Mesenchymal stem cell (in vitro differentiated cells and primary cell): Measurements from ENCODE around the gene SLC16A3.

Experiments used
- DNase-seq: peaks from one replicate; pipeline ENCODE4 v3.0.0-alpha.2; 2013
- H2AFZ ChIP-seq: one replicate; pipeline ENCODE4 v1.6.1; 2013; ENCODE audit warnings: low read depth, mild to moderate bottlenecking, control low read depth, inconsistent platforms, low read length, moderate library complexity
- H2AK5ac ChIP-seq: 2 replicates; pipeline ENCODE4 v1.6.1; 2013; ENCODE audit warnings: low read length, moderate library complexity, mild to moderate bottlenecking, inconsistent platforms; ENCODE audit not compliant: severe bottlenecking
- H2BK120ac ChIP-seq: one replicate; pipeline ENCODE4 v1.6.1; 2013; ENCODE audit warnings: low read depth, mild to moderate bottlenecking, inconsistent platforms, low read length, moderate library complexity
- H2BK12ac ChIP-seq, 2 experiments: one replicate each; pipeline ENCODE4 v1.6.1; 2013; ENCODE audit warnings: inconsistent platforms in 2 of 2, low read length in 2 of 2, mild to moderate bottlenecking in 2 of 2, moderate library complexity in 2 of 2, control low read depth in 1 of 2
- H2BK15ac ChIP-seq: one replicate; pipeline ENCODE4 v1.6.1; 2013; ENCODE audit warnings: mild to moderate bottlenecking, low read depth, inconsistent platforms; ENCODE audit not compliant: poor library complexity, severe bottlenecking
- H2BK5ac ChIP-seq: 2 replicates; pipeline ENCODE4 v1.6.1; 2013; ENCODE audit warnings: low read depth, mild to moderate bottlenecking, low read length, control low read depth, inconsistent platforms; ENCODE audit not compliant: poor library complexity, severe bottlenecking
- H3K14ac ChIP-seq, 2 experiments: one replicate each; pipeline ENCODE4 v1.6.1; 2013; ENCODE audit warnings: inconsistent platforms in 2 of 2, low read length in 2 of 2, control low read depth in 1 of 2, mild to moderate bottlenecking in 1 of 2, moderate library complexity in 1 of 2
- H3K18ac ChIP-seq, 2 experiments: one replicate each; pipeline ENCODE4 v1.6.1; 2013; ENCODE audit warnings: inconsistent platforms in 2 of 2, low read length in 2 of 2, control low read depth in 1 of 2, low read depth in 1 of 2, mild to moderate bottlenecking in 1 of 2
- H3K23ac ChIP-seq, 2 experiments: one replicate each; pipeline ENCODE4 v1.6.1; 2013; ENCODE audit warnings: inconsistent platforms in 2 of 2, low read length in 2 of 2, mild to moderate bottlenecking in 2 of 2, moderate library complexity in 2 of 2, control low read depth in 1 of 2
- H3K27ac ChIP-seq: 2 replicates; pipeline ENCODE4 v1.5.1; 2013; ENCODE audit warnings: mild to moderate bottlenecking, moderate library complexity, low read length, control low read depth, inconsistent platforms; ENCODE audit not compliant: poor library complexity, severe bottlenecking
- H3K27me3 ChIP-seq, 2 experiments: 2 replicates each; pipeline versions ENCODE4 v1.6.1 to v1.7.0; 2013; ENCODE audit warnings: low read length in 2 of 2, mild to moderate bottlenecking in 2 of 2, moderate library complexity in 2 of 2, control low read depth in 1 of 2, inconsistent platforms in 1 of 2; ENCODE audit not compliant: control insufficient read depth in 1 of 2, insufficient read depth in 1 of 2
- H3K36me3 ChIP-seq, 2 experiments: 2 replicates each; pipeline versions ENCODE4 v1.6.1 to v1.7.0; 2013; ENCODE audit warnings: low read length in 2 of 2, control low read depth in 1 of 2, inconsistent platforms in 1 of 2, low read depth in 1 of 2, mild to moderate bottlenecking in 1 of 2; ENCODE audit not compliant: insufficient read depth in 2 of 2, control insufficient read depth in 1 of 2
- H3K4ac ChIP-seq, 2 experiments: one replicate each; pipeline ENCODE4 v1.6.1; 2013; ENCODE audit warnings: inconsistent platforms in 2 of 2, low read length in 2 of 2, mild to moderate bottlenecking in 2 of 2, moderate library complexity in 2 of 2, control low read depth in 1 of 2, low read depth in 1 of 2
- H3K4me1 ChIP-seq: 2 replicates; pipeline ENCODE4 v1.6.1; 2013; ENCODE audit warnings: low read depth, low read length, control low read depth; ENCODE audit not compliant: control insufficient read depth, insufficient read depth
- H3K4me2 ChIP-seq: 2 replicates; pipeline ENCODE4 v1.6.1; 2013; ENCODE audit warnings: low read length, mild to moderate bottlenecking, inconsistent platforms; ENCODE audit not compliant: poor library complexity, severe bottlenecking
- H3K4me3 ChIP-seq, 2 experiments: 2 replicates each; pipeline versions ENCODE4 v1.5.1 to v1.7.0; 2013; ENCODE audit warnings: low read length in 2 of 2, mild to moderate bottlenecking in 2 of 2, control low read depth in 1 of 2, low read depth in 1 of 2; ENCODE audit not compliant: insufficient read depth in 1 of 2
- H3K79me1 ChIP-seq: replicated peaks from 2 replicates; pipeline ENCODE4 v1.6.1; 2013; ENCODE audit warnings: mild to moderate bottlenecking, control low read depth, low read length, inconsistent platforms; ENCODE audit not compliant: poor library complexity, severe bottlenecking
- H3K9ac ChIP-seq: 2 replicates; pipeline ENCODE4 v1.7.0; 2013; ENCODE audit warnings: mild to moderate bottlenecking, low read length, moderate library complexity
- H3K9me3 ChIP-seq: 2 replicates; pipeline ENCODE4 v1.7.0; 2013; ENCODE audit warnings: mild to moderate bottlenecking, low read length; ENCODE audit not compliant: control insufficient read depth
- H4K8ac ChIP-seq: one replicate; pipeline ENCODE4 v1.6.1; 2013; ENCODE audit warnings: inconsistent platforms, mild to moderate bottlenecking, low read length, moderate library complexity
- H4K91ac ChIP-seq: one replicate; pipeline ENCODE4 v1.6.1; 2013; ENCODE audit warnings: mild to moderate bottlenecking, low read length, inconsistent platforms
- WGBS: methylation state at CpG from one replicate; pipeline ENCODE4 v1.1.7; 2013; ENCODE audit warnings: mixed read lengths; 5-methylcytosine and 5-hydroxymethylcytosine counted together

The SLC16A3 gene

DNA sequence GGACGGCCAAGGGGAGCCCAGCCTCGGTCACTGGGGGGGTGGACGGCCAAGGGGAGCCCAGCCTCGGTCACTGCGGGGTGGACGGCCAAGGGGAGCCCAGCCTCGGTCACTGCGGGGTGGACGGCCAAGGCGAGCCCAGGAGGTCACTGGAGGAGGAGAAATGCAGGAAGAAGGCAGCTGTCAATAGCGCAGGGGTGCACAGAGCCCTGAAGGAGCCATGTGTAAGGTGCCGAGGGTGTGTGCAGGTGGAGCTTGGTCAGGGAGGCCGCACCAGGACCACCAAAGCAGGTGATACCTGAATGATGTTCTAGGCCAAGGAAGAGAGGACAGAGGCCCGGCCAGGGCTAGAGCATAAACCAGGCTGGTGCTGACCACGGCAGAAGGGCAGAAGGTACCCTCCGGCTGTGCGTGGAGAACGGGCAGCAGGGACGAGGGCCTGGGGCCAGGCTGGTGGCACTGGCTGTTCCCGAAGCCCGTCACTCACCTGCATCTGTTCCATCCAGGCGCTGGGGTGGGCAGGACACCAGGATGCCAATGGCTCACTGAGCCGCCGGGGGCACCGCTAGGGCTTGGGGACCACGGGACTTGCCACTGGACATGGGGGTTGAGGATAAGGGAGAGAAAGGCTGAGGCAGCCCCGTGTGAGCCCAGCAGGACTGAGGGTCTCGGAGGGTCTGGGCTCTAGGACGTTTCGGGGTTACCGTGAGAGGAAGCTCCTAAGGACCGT, 10.3 kb upstream of the SLC16A3 start:
- Histone ChIP-seq H3K9ac (no peak overlapping the region), H3K27ac (no peak overlapping the region), H3K18ac (peak overlapping the region; percentile 90), H2BK5ac (peak overlapping the region; percentile 24), H2BK15ac (peak overlapping the region; percentile 66), H3K23ac (no peak overlapping the region), H3K27me3 (no peaks in the 10 kb centered on the region), H3K4me2 (no peak overlapping the region), H3K14ac (peak overlapping the region in 1 of 2 experiments; percentile 87), H3K79me1 (peaks cover 8% of the 10 kb centered on the region), H2AFZ (no peak overlapping the region), H4K91ac (peak overlapping the region; percentile 91), H3K9me3 (no peaks in the 10 kb centered on the region), H4K8ac (peak overlapping the region; percentile 92), H2AK5ac (peak overlapping the region; percentile 95), H2BK12ac (peak overlapping the region; percentile 95 to 100), H2BK120ac (peak overlapping the region; percentile 97), H3K4ac (peak overlapping the region; percentile 69 to 100), H3K4me1 (peaks cover 52% of the 10 kb centered on the region), H3K36me3 (peaks cover 0 to 2% of the 10 kb centered on the region in 2 experiments), H3K4me3 (no peak overlapping the region)
- WGBS: 95% methylated on average over 32 of the region's 32 CpGs
- no peak for DNase-seq

DNA sequence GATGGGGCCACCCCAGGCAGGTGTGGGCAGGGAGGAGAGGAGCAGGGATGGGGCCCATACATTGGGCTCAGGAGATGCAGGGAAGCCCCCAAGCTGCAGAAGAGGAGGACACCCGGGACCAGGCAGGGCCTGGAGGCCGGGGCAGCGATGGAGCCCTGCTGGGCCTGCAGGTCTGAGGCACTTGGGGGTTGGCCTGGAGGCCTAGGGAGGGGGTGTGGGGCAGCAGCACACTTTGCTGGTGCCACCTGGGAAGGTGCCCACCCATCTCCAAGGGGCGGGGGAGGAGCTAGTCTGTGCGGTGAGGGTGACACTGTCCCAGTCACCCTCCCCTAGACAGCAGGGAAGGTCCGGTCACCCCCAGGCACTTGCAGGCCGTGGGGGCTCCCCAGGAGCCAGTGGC, 9.8 kb upstream of the SLC16A3 start:
- Histone ChIP-seq H2AK5ac (peak overlapping the region; percentile 95), H2BK15ac (peak overlapping the region; percentile 66), H3K4me3 (no peak overlapping the region), H3K23ac (no peak overlapping the region), H3K9me3 (no peaks in the 10 kb centered on the region), H3K27me3 (no peaks in the 10 kb centered on the region), H3K9ac (no peak overlapping the region), H3K79me1 (peaks cover 8% of the 10 kb centered on the region), H3K4me2 (no peak overlapping the region), H3K4ac (peak overlapping the region; percentile 69 to 100), H3K18ac (peak overlapping the region; percentile 90), H2BK12ac (peak overlapping the region; percentile 95 to 100), H3K36me3 (peaks cover 0 to 2% of the 10 kb centered on the region in 2 experiments), H3K27ac (no peak overlapping the region), H4K91ac (peak overlapping the region; percentile 91), H3K4me1 (peaks cover 47% of the 10 kb centered on the region), H2AFZ (no peak overlapping the region), H2BK5ac (peak overlapping the region; percentile 24), H4K8ac (peak overlapping the region; percentile 92), H3K14ac (peak overlapping the region in 1 of 2 experiments; percentile 87), H2BK120ac (peak overlapping the region; percentile 97)
- DNase-seq: no peak
- WGBS: over 99% methylated on average over 7 of the region's 7 CpGs

DNA sequence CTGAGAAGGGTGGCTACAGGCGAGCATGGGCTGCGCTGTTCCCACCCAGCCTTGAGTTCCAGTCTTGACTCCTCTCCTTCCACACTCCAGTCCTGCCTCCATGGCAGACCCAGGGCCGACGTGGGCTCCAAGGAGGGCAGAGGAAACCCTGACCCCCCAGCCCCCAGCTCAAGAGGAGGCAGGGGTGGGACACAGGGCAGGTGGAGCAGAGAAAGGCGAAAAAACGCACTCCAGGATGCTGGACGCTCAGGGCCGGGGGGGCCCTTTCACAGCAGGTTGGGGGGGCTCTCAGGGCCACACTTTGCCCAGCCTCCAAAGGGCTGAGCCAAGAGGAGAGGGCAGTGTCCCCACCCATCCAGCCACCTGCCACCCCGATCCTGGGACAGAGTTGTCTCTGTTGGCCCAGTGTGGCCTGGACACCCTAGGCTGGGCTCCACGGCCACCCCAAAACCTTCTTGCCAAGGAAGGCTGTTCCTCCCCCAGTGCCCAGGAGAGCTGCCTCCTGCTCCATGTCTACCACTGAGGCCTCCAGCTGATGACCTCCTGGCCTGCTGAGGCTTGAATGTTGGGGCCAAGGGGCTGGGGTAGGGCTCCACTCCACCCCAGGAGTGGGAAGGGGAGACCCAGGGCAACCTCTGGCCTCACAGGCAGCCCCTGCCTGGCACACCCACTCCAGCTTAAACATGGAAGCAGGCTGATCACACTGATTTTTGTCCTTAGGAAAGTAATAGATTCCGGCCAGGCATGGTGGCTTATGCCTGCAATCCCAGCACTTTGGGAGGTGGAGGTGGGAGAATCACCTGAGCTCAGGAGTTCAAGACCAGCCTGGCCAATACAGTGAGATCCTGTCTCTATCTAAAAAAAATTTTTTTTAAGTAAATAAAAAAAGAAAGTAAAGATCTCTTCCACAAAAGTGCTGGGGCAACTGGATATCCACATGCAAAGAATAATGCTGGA, 8.8 kb upstream of the SLC16A3 start:
- Histone ChIP-seq H2BK5ac (no peak overlapping the region), H2BK15ac (peak overlapping the region; percentile 31), H3K18ac (peak overlapping the region; percentile 15 to 61), H4K8ac (no peak overlapping the region), H2BK120ac (peak overlapping the region; percentile 97), H3K9ac (no peak overlapping the region), H3K14ac (no peak overlapping the region), H3K4ac (peak overlapping the region; percentile 24 to 62), H3K4me2 (no peak overlapping the region), H3K27ac (no peak overlapping the region), H3K79me1 (peaks cover 8% of the 10 kb centered on the region), H3K4me1 (peaks cover 42% of the 10 kb centered on the region), H2BK12ac (peak overlapping the region; percentile 69 to 100), H2AK5ac (no peak overlapping the region), H3K23ac (no peak overlapping the region), H3K27me3 (no peaks in the 10 kb centered on the region), H3K9me3 (no peaks in the 10 kb centered on the region), H3K4me3 (no peak overlapping the region), H4K91ac (peak overlapping the region; percentile 91), H2AFZ (no peak overlapping the region), H3K36me3 (peaks cover 0 to 2% of the 10 kb centered on the region in 2 experiments)
- no peak for DNase-seq
- WGBS: 88% methylated on average over 9 of the region's 11 CpGs
